ENCODE results near the gene CEP128.

- TF ChIP-seq CTCF (optimal IDR thresholded peaks at IDR 0.05 in 1 of 3, IDR thresholded peaks at IDR 0.05 in 1 of 3, conservative IDR thresholded peaks at IDR 0.05 in 1 of 3; ENCODE audit: extremely low read depth in 1 of 3, insufficient read depth in 2 of 3, low read length in 3 of 3): no peak
- no peak for TF ChIP-seq EZH2 (IDR thresholded peaks at IDR 0.05; ENCODE audit: low read length)
These were observed 241.7 kb downstream of the CEP128 start for GRCh38 chr14:80699861-80700260.
